HG02763 (cell line): ENCODE measurements around the gene SULT1B1.
"Not testable (repeated sequence)": the region's sequence is repeated elsewhere in the genome, so short reads cannot be mapped to it uniquely, and the experiment has no call there.

ENCODE experiments used
- ATAC-seq: cut with Tn5 transposase; IDR thresholded peaks from one replicate; pipeline ENCODE4 v1.9.1; 2021; ENCODE audit warnings: mild to moderate bottlenecking, moderate library complexity; ENCODE audit not compliant: unreplicated experiment

Gene SULT1B1

GRCh38 chr4:69760455-69760854 lies at the start of gene SULT1B1:
SULT1B1 (minus strand) TSS chr4:69760620; CDS start chr4:69755217, 5,403 bp downstream.
- no peak for ATAC-seq

GRCh38 chr4:69800599-69800998 lies 40.2 kb upstream of the SULT1B1 start:
- ATAC-seq = no peak

GRCh38 chr4:69799337-69799736 lies 38.9 kb upstream of the SULT1B1 start:
- no peak for ATAC-seq

- no peak for ATAC-seq
Measured at GRCh38 chr4:69793732-69794131, 33.3 kb upstream of the SULT1B1 start.

- no peak for ATAC-seq
Measured at GRCh38 chr4:69787879-69788278, 27.5 kb upstream of the SULT1B1 start.

GRCh38 chr4:69786547-69786946 lies 26.1 kb upstream of the SULT1B1 start:
- no peak for ATAC-seq

- ATAC-seq = no peak
Measured at GRCh38 chr4:69785211-69785831, 24.9 kb upstream of the SULT1B1 start.

- no peak for ATAC-seq
Measured at GRCh38 chr4:69782651-69783310, 22.4 kb upstream of the SULT1B1 start.

GRCh38 chr4:69781458-69782418 lies 21.3 kb upstream of the SULT1B1 start:
- ATAC-seq = no peak

GRCh38 chr4:69780141-69780540 lies 19.7 kb upstream of the SULT1B1 start:
- ATAC-seq = no peak

GRCh38 chr4:69776696-69777095 lies 16.3 kb upstream of the SULT1B1 start:
- ATAC-seq = no peak

- ATAC-seq = no peak
Measured at GRCh38 chr4:69775321-69775867, 15.0 kb upstream of the SULT1B1 start.

- no peak for ATAC-seq
Measured at GRCh38 chr4:69773484-69773883, 13.1 kb upstream of the SULT1B1 start.

GRCh38 chr4:69768554-69768953 lies 8.1 kb upstream of the SULT1B1 start:
- ATAC-seq = not testable (repeated sequence)

- no peak for ATAC-seq
Measured at GRCh38 chr4:69765751-69766150, 5.3 kb upstream of the SULT1B1 start.

GRCh38 chr4:69764311-69764710 lies 3.9 kb upstream of the SULT1B1 start:
- no peak for ATAC-seq

GRCh38 chr4:69763233-69763632 lies 2.8 kb upstream of the SULT1B1 start:
- no peak for ATAC-seq

GRCh38 chr4:69759189-69759604 lies 1.2 kb downstream of the SULT1B1 start:
- ATAC-seq = no peak

- no peak for ATAC-seq
Measured at GRCh38 chr4:69757464-69757863, 3.0 kb downstream of the SULT1B1 start.

- ATAC-seq = no peak
Measured at GRCh38 chr4:69754926-69755580, 5.4 kb downstream of the SULT1B1 start.

GRCh38 chr4:69753686-69754085 lies 6.7 kb downstream of the SULT1B1 start:
- no peak for ATAC-seq
